LHCN-M2 (cell line): ENCODE results near the gene CDCP2. TPM values are rescaled to one million over a fixed set of nuclear protein-coding genes. Genes with fewer than 3 reads are reported as not detected.

Experiments
- DNase-seq: peaks from one replicate; pipeline ENCODE4 v3.0.0-alpha.2; 2012; ENCODE audit warnings: low read depth
- total RNA-seq: library from RNA; depleted of rRNA; stranded (reverse); fragments of >200 nt; gene quantifications from 2 replicates; pipeline ENCODE4 v1.2.3, GENCODE V29; 2014; rRNA removed

CDCP2 gene
- total RNA-seq, 1 experiment from 2014 or later = not detected

DNA sequence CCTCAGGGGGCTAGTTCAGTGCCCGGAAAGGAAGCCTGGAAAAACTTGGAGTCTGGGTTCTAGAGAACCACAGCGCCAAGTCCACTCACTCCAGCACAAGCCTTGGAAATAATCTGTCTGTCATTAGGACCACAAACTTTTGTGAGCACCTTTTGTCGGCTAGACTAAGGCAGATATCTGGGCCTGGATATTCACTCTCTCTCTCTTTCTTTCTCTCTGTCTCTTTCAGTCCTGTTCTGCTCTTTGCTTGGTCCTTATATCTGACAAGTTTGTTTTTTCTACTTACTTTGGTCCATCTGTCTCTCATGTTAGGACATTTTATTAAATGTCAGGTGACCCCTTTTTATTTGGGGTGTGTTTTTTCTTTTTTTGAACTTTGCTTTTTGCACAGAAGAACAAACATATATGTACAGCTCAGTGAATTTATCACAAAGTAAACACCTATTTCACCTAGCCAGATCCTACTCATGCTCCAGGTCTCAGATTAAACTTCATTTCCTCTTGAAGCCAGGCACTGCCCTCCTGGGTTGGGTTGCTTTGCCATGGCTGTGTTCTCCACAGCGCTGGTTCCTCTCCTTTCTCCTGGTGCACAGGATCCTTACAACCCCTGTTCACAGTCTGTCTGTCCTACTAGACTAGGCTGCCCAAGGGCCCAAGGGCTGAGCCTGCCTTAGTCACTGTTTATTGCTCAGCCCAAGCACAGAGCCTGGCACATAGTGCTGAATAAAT lies 58.6 kb downstream of the CDCP2 start:
- no peak for DNase-seq

DNA sequence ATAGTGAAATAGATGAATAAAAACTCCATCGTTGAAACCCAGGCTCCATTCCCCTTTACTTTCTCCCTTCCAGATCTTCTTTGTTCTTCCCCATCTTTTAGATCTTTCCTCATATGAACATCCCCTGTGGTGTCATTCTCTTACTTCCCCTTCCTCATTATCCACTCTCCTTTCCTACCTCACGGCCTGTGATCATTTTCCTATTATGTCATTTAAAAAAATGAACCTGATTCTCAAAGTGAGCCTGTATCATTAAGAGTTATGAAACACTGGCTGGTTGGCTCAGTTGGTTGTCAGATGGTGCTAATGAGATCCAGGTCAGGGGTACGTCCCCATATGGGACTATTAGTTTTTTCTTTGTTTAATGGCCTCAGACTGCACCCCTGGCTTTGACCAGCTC lies 61.1 kb downstream of the CDCP2 start:
- no peak for DNase-seq

DNA sequence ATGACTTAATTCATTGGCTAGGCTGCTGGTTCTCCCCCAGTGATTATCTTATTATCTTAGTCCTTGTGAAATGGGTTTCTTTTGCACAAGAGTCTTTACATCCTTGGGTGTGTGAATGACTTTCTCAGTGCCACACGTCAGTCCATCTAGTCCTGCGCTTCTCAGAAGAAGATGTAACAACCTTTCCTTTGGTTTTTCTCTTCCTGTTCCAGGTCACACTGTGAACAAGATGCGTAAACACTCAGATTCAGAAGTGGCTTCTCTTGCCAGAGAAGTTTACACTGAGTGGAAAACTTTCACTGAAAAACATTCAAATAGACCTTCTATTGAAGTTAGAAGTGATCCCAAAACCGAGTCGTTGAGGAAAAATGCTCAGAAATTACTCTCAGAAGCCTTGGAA lies 64.4 kb downstream of the CDCP2 start:
- no peak for DNase-seq

DNA sequence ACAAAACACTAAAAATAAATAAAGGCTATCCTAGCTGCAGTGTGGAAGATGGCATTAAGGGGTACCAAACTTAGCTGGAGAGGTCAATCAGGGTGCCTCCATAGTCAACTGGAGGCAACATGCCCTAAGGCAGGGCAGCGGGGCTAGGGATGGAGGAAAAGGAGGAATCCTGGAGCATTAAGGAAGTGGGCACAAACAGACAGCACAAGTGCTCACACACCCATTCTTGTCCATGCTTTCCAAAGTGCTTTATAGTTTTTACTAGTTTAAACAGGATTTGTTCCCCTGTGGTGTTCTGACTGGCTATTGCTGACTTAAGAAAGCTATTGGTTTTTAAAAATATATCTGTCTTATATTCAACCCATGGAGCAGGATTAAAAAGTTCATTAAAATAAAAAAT lies 66.0 kb downstream of the CDCP2 start:
- no peak for DNase-seq

DNA sequence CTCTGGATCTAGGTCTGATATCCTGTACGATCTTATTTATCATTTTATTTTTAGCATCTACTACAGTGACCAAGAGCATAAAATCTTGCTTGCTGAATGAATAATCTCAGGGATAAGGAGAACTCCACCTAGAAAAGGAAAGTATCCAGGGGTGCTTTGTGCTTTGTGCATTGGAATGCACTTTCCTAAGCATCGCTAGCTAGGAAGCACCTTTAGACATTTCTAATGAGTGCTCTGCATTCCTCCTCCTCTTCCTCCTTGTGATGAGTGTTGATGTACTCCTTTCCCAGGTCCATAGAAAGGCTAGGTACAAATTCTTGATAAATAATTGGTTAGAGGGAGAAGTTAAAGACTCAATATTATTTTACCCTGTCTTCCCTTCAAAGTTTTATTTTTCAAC lies 68.0 kb downstream of the CDCP2 start:
- DNase-seq = no peak

Other genes starting within 250 kb of the CDCP2 start
- gene IFT25, start 207.3 kb downstream of the CDCP2 start, total RNA-seq = 43.3 and 46.4 TPM in 2 replicates
- gene LRRC42, start 206.7 kb downstream of the CDCP2 start, total RNA-seq = 46.6 and 49.3 TPM in 2 replicates
- gene LDLRAD1, start 134.8 kb downstream of the CDCP2 start, total RNA-seq = not detected in 2 replicates
- 247 and 269 TPM in 2 replicates for gene TMEM59, start 99.8 kb downstream of the CDCP2 start, total RNA-seq
- gene TCEANC2, start 99.4 kb downstream of the CDCP2 start, total RNA-seq = 4.6 and 6.3 TPM in 2 replicates
- gene CYB5RL, start 47.0 kb upstream of the CDCP2 start, total RNA-seq = 6.9 and 8.2 TPM in 2 replicates
- gene MRPL37, start 47.2 kb upstream of the CDCP2 start, total RNA-seq = 129 and 136 TPM in 2 replicates